ENCODE results near the gene GALNT11. TPM values are rescaled to one million over a fixed set of nuclear protein-coding genes. Genes with fewer than 3 reads are reported as not detected.

The GALNT11 gene
- total and polyA plus RNA-seq, 8 donors, result 13.6 to 331 (median 26.6) TPM

DNA sequence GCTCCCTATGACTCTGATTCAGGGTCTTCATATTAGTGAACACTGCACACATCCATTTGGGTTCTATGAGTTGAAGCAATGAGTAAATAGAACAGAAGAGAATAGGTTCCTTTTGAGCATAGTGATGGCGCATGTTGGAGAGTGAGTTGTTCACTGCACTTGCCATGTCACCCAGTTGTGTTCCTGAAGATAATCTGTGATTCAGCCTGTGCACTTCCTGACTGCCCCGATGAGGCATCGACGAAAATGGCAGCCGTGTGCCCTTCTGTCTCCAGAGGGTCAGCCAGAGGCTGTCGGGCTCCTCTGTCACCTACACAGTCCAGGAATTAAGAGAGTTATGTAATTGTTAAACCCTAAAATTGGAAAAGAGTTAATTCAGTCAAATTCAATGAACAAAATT is 94.7 kb downstream of the GALNT11 start:
- DNase-seq, result no peak
- Histone ChIP-seq H3K27ac (no peak overlapping the region), H3K4me1 (no peaks in the 10 kb centered on the region), H3K36me3 (peaks cover 60 to 100% (median 96%) of the 10 kb centered on the region in 4 donors), H3K9me3 (peaks cover 0 to 9% (median 0%) of the 10 kb centered on the region in 4 donors), H3K27me3 (no peaks in the 10 kb centered on the region), H3K4me3 (no peak overlapping the region)
- intact Hi-C loops (cut with DNase I; ENCODE audit: low total_unique reads), result no loop called here
- WGBS, 5 donors, result 89 to 98% (median 92%) methylated on average over 6 of the region's 6 CpGs
- TF ChIP-seq POLR2AphosphoS5 (IDR thresholded peaks at IDR 0.05) (no peak), EP300 (IDR thresholded peaks at IDR 0.05) (no peak), POLR2A (IDR thresholded peaks at IDR 0.05) (no peak)
- TF ChIP-seq, protein P1, sequence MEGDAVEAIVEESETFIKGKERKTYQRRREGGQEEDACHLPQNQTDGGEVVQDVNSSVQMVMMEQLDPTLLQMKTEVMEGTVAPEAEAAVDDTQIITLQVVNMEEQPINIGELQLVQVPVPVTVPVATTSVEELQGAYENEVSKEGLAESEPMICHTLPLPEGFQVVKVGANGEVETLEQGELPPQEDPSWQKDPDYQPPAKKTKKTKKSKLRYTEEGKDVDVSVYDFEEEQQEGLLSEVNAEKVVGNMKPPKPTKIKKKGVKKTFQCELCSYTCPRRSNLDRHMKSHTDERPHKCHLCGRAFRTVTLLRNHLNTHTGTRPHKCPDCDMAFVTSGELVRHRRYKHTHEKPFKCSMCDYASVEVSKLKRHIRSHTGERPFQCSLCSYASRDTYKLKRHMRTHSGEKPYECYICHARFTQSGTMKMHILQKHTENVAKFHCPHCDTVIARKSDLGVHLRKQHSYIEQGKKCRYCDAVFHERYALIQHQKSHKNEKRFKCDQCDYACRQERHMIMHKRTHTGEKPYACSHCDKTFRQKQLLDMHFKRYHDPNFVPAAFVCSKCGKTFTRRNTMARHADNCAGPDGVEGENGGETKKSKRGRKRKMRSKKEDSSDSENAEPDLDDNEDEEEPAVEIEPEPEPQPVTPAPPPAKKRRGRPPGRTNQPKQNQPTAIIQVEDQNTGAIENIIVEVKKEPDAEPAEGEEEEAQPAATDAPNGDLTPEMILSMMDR (IDR thresholded peaks at IDR 0.05), result no peak

DNA sequence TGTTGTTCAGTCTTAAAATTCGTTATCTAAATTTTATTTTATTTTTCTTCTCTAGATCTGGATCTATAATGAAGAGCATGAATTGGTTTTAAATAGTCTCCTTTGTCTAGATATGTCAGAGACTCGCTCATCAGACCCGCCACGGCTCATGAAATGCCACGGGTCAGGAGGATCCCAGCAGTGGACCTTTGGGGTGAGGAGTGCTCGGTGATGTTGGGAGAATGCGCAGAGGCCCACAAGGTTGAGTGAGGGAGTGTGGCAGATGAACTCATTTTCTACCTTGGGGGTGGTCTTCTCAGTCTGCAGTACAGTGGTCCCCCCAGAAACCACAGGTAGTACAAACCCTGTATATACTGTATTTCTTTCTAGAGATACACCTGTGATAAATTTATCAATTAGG is 95.3 kb downstream of the GALNT11 start:
- Histone ChIP-seq H3K27ac (no peak overlapping the region), H3K4me1 (no peaks in the 10 kb centered on the region), H3K9me3 (peaks cover 0 to 9% (median 0%) of the 10 kb centered on the region in 4 donors), H3K4me3 (no peak overlapping the region), H3K36me3 (peaks cover 60 to 100% (median 96%) of the 10 kb centered on the region in 4 donors), H3K27me3 (no peaks in the 10 kb centered on the region)
- 94 to 98% (median 96%) methylated on average over 7 of the region's 7 CpGs for WGBS, 5 donors
- TF ChIP-seq, protein P1 (IDR thresholded peaks at IDR 0.05), result no peak
- TF ChIP-seq POLR2A (IDR thresholded peaks at IDR 0.05) (no peak), EP300 (IDR thresholded peaks at IDR 0.05) (no peak)
- DNase-seq, result no peak
- intact Hi-C loops (cut with DNase I; ENCODE audit: low total_unique reads), result no loop called here

DNA sequence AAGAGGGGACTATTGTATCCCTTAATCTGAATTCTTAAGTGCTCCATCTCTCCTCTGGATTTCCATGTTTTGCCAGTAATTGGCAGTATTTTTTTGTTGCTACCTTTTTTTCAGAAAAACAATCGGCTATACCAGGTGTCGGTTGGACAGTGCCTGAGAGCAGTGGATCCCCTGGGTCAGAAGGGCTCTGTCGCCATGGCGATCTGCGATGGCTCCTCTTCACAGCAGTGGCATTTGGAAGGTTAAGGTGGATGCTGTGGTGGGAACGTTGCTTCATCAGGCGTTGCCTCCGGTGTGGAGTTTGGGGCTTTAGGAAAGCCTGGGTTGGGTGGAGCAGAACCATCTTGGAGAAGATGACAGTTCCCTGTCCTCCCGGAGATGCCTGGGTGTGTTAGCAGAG is 96.0 kb downstream of the GALNT11 start:
- no peak for DNase-seq
- Histone ChIP-seq H3K4me1 (no peaks in the 10 kb centered on the region), H3K4me3 (no peak overlapping the region), H3K27ac (no peak overlapping the region), H3K27me3 (no peaks in the 10 kb centered on the region), H3K36me3 (peaks cover 60 to 100% (median 97%) of the 10 kb centered on the region in 4 donors), H3K9me3 (peaks cover 0 to 9% (median 0%) of the 10 kb centered on the region in 4 donors)
- intact Hi-C loops (cut with DNase I; ENCODE audit: low total_unique reads), result no loop called here
- 95 to 97% (median 96%) methylated on average over 9 of the region's 9 CpGs for WGBS, 5 donors
- TF ChIP-seq EP300 (IDR thresholded peaks at IDR 0.05), result no peak
- no peak for TF ChIP-seq POLR2AphosphoS5 (IDR thresholded peaks at IDR 0.05)
- no peak for TF ChIP-seq POLR2A (IDR thresholded peaks at IDR 0.05)
- TF ChIP-seq, protein P1 (IDR thresholded peaks at IDR 0.05), result no peak

DNA sequence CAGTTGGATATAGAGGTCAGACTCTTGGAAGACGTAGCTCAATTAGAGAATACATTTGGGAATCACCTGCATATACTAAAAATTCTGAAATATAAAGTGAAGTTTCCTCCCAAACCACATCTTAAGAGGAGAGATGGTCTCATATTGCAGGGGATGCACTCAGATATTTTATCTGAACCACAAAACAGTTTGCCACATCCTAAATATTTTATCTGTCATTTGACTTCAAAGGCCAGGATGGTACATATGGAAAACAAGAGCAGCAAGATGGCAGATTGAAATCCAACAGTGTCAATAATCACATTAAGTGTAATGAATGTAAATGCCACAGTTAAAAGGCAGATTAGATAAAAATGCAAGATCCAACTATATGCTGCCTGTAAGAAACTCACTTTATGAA is 97.1 kb downstream of the GALNT11 start:
- Histone ChIP-seq H3K4me1 (no peaks in the 10 kb centered on the region), H3K4me3 (no peak overlapping the region), H3K27ac (no peak overlapping the region), H3K9me3 (peaks cover 0 to 9% (median 0%) of the 10 kb centered on the region in 4 donors), H3K27me3 (no peaks in the 10 kb centered on the region), H3K36me3 (peaks cover 52 to 100% (median 97%) of the 10 kb centered on the region in 4 donors)
- WGBS, 5 donors, result 88 to 100% (median 97%) methylated on average over 1 of the region's 1 CpG
- no peak for TF ChIP-seq POLR2AphosphoS5 (IDR thresholded peaks at IDR 0.05)
- TF ChIP-seq, protein P1 (IDR thresholded peaks at IDR 0.05), result no peak
- no peak for TF ChIP-seq POLR2A (IDR thresholded peaks at IDR 0.05)
- no peak for TF ChIP-seq EP300 (IDR thresholded peaks at IDR 0.05)
- no peak for DNase-seq
- intact Hi-C loops (cut with DNase I; ENCODE audit: low total_unique reads), result no loop called here
